ENCODE data around the gene OXER1. TPM values are rescaled to one million over a fixed set of nuclear protein-coding genes. Genes with fewer than 3 reads are reported as not detected.

The OXER1 gene
- total RNA-seq, 1 experiment from 2014 or later, result not detected

GRCh38 chr2:42726680-42727079, 37.3 kb downstream of the OXER1 start:
- intact Hi-C loops (cut with micrococcal nuclease), result no loop called here
- CTCF ChIA-PET, result no interaction called here
- POLR2A ChIA-PET (ENCODE audit: unreplicated experiment), result no interaction called here

GRCh38 chr2:42725657-42726056, 38.3 kb downstream of the OXER1 start:
- Histone ChIP-seq H4K20me1 (ENCODE audit: low read length) (no peaks in the 10 kb centered on the region), H3K79me2 (ENCODE audit: low read length) (no peaks in the 10 kb centered on the region), H3F3A (ENCODE audit: low read length, unreplicated experiment) (no peaks in the 10 kb centered on the region), H3K36me3 (ENCODE audit: low read depth, low read length) (no peaks in the 10 kb centered on the region), H3K9me2 (replicated peaks; ENCODE audit: low read length) (no peaks in the 10 kb centered on the region), H3K27ac (ENCODE audit: low read length) (no peak overlapping the region), H2AFZ (ENCODE audit: low read length) (no peak overlapping the region), H3K4me1 (ENCODE audit: insufficient read depth, low read length) (no peaks in the 10 kb centered on the region), H3K4me3 (ENCODE audit: low read length) (no peak overlapping the region), H3K4me2 (ENCODE audit: low read length) (no peak overlapping the region), H3K27me3 (ENCODE audit: low read length) (no peaks in the 10 kb centered on the region), H3K9me3 (ENCODE audit: low read length) (no peaks in the 10 kb centered on the region), H3K9ac (ENCODE audit: low read length) (no peak overlapping the region)
- ChIA-PET CTCF (no interaction called here), POLR2A (ENCODE audit: unreplicated experiment) (interaction anchor here (0.7 kb wide), 1 partner anchor 147 kb away, joined by 5 read pairs; no protein-coding TSS in a partner anchor)
- intact Hi-C loops (cut with micrococcal nuclease), result no loop called here
- DNase-seq, result no peak
- no peak for ATAC-seq
- BruUV-seq (replicated peaks), result no TSS peak
- TF ChIP-seq, protein P1, sequence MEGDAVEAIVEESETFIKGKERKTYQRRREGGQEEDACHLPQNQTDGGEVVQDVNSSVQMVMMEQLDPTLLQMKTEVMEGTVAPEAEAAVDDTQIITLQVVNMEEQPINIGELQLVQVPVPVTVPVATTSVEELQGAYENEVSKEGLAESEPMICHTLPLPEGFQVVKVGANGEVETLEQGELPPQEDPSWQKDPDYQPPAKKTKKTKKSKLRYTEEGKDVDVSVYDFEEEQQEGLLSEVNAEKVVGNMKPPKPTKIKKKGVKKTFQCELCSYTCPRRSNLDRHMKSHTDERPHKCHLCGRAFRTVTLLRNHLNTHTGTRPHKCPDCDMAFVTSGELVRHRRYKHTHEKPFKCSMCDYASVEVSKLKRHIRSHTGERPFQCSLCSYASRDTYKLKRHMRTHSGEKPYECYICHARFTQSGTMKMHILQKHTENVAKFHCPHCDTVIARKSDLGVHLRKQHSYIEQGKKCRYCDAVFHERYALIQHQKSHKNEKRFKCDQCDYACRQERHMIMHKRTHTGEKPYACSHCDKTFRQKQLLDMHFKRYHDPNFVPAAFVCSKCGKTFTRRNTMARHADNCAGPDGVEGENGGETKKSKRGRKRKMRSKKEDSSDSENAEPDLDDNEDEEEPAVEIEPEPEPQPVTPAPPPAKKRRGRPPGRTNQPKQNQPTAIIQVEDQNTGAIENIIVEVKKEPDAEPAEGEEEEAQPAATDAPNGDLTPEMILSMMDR (conservative IDR thresholded peaks at IDR 0.05; ENCODE audit: low read depth, low read length), result no peak
- TF ChIP-seq EZH2phosphoT487 (IDR thresholded peaks at IDR 0.05; ENCODE audit: borderline replicate concordance, low read length) (no peak), EZH2 (IDR thresholded peaks at IDR 0.05; ENCODE audit: low read length, unreplicated experiment) (no peak)

More at GRCh38 chr2:42726680-42727079, 37.3 kb downstream of the OXER1 start:
- no peaks in the 10 kb centered on the region for H3F3A ChIP-seq (ENCODE audit: low read length, unreplicated experiment)
- H3K27me3 ChIP-seq (ENCODE audit: low read length), result no peaks in the 10 kb centered on the region
- BruUV-seq (replicated peaks), result no TSS peak
- H3K9ac ChIP-seq (ENCODE audit: low read length), result no peak overlapping the region
- no peaks in the 10 kb centered on the region for H4K20me1 ChIP-seq (ENCODE audit: low read length)
- no peak overlapping the region for H2AFZ ChIP-seq (ENCODE audit: low read length)
- H3K9me2 ChIP-seq (replicated peaks; ENCODE audit: low read length), result no peaks in the 10 kb centered on the region
- TF ChIP-seq EZH2 (IDR thresholded peaks at IDR 0.05; ENCODE audit: low read length, unreplicated experiment), result no peak
- TF ChIP-seq, protein P1 (conservative IDR thresholded peaks at IDR 0.05; ENCODE audit: low read depth, low read length), result no peak
- TF ChIP-seq EZH2phosphoT487 (IDR thresholded peaks at IDR 0.05; ENCODE audit: borderline replicate concordance, low read length), result no peak
- no peaks in the 10 kb centered on the region for H3K9me3 ChIP-seq (ENCODE audit: low read length)
- ATAC-seq (no peak), DNase-seq (no peak)
- no peak overlapping the region for H3K4me3 ChIP-seq (ENCODE audit: low read length)
- no peak overlapping the region for H3K4me2 ChIP-seq (ENCODE audit: low read length)
- no peaks in the 10 kb centered on the region for H3K4me1 ChIP-seq (ENCODE audit: insufficient read depth, low read length)
- H3K36me3 ChIP-seq (ENCODE audit: low read depth, low read length), result no peaks in the 10 kb centered on the region
- H3K27ac ChIP-seq (ENCODE audit: low read length), result no peak overlapping the region
- no peaks in the 10 kb centered on the region for H3K79me2 ChIP-seq (ENCODE audit: low read length)

GRCh38 chr2:42724886-42725285, 39.0 kb downstream of the OXER1 start:
- Histone ChIP-seq H3K4me3 (ENCODE audit: low read length) (no peak overlapping the region), H3K27ac (ENCODE audit: low read length) (no peak overlapping the region), H3F3A (ENCODE audit: low read length, unreplicated experiment) (no peaks in the 10 kb centered on the region), H3K36me3 (ENCODE audit: low read depth, low read length) (no peaks in the 10 kb centered on the region), H3K4me1 (ENCODE audit: insufficient read depth, low read length) (no peaks in the 10 kb centered on the region), H3K79me2 (ENCODE audit: low read length) (no peaks in the 10 kb centered on the region), H3K27me3 (ENCODE audit: low read length) (no peaks in the 10 kb centered on the region), H3K9me3 (ENCODE audit: low read length) (no peaks in the 10 kb centered on the region), H4K20me1 (ENCODE audit: low read length) (no peaks in the 10 kb centered on the region), H3K9ac (ENCODE audit: low read length) (no peak overlapping the region), H2AFZ (ENCODE audit: low read length) (no peak overlapping the region), H3K4me2 (ENCODE audit: low read length) (no peak overlapping the region), H3K9me2 (replicated peaks; ENCODE audit: low read length) (no peaks in the 10 kb centered on the region)
- no peak for ATAC-seq
- intact Hi-C loops (cut with micrococcal nuclease), result no loop called here
- ChIA-PET POLR2A (ENCODE audit: unreplicated experiment) (no interaction called here), CTCF (no interaction called here)
- no peak for DNase-seq
- BruUV-seq (replicated peaks), result no TSS peak
- TF ChIP-seq, protein P1 (conservative IDR thresholded peaks at IDR 0.05; ENCODE audit: low read depth, low read length), result no peak
- TF ChIP-seq EZH2phosphoT487 (IDR thresholded peaks at IDR 0.05; ENCODE audit: borderline replicate concordance, low read length) (no peak), EZH2 (IDR thresholded peaks at IDR 0.05; ENCODE audit: low read length, unreplicated experiment) (no peak)
